HG02623 (cell line): ENCODE measurements around the gene TMCO2.

Experiments used
- ATAC-seq: cut with Tn5 transposase; IDR thresholded peaks from one replicate; pipeline ENCODE4 v1.9.1; 2021; ENCODE audit warnings: moderate library complexity; ENCODE audit not compliant: unreplicated experiment

TMCO2 gene

GRCh38 chr1:40257688-40258444 lies 10.1 kb downstream of the TMCO2 start, which contains the start of gene ZMPSTE24:
Gene ZMPSTE24, plus strand, starts transcription at chr1:40258236. Its CDS starts 36 bp downstream, at chr1:40258272.
- ATAC-seq, result peak; percentile 87

GRCh38 chr1:40258445-40258769 lies 10.7 kb downstream of the TMCO2 start:
- ATAC-seq, result no peak

DNA sequence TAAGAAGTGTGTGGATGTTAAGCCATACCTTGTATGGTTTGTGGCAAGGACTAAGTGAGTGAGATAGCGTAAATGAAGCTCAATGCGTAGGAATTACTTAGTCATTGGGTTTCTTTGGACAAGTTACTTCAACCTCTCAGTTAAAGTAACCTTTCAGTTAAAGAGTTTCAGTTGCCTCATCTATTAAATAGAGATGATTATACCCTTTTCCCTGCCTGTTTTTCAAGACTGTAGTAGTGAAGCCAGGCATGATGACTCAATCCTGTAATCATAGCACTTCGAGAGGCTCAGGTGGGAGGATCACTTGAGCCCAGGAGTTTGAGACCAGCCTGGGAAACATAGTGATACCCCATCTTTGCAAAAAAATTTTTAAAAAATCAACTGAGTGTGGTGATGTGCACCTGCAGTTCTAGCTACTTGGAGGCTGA lies 16.6 kb downstream of the TMCO2 start:
- ATAC-seq, result no peak

GRCh38 chr1:40265298-40265697 lies 17.6 kb downstream of the TMCO2 start:
- ATAC-seq, result no peak

- no peak for ATAC-seq
Observed at GRCh38 chr1:40265919-40266318, 18.2 kb downstream of the TMCO2 start.

- ATAC-seq, result no peak
Observed at GRCh38 chr1:40266786-40267535, 19.2 kb downstream of the TMCO2 start.

DNA sequence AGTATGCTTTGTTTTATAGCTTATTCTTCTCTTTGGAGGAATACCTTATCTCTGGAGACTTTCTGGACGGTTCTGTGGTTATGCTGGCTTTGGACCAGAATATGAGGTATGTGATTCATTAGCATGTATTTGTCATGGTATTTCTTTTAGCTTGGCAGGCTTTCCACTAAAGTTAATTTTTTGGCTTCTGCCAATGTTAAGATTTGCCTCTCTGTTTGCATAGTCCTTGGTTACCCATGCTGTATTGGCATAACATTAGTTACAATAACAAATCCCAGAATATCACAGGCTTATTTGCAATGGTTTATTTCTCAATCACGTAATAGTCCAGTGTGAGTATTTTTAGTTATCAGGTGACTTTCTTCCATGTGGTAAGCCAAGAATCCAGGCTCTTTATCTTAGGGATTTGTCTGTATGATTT lies 20.0 kb downstream of the TMCO2 start:
- ATAC-seq, result no peak

- no peak for ATAC-seq
Observed at GRCh38 chr1:40268211-40268610, 20.5 kb downstream of the TMCO2 start.

DNA sequence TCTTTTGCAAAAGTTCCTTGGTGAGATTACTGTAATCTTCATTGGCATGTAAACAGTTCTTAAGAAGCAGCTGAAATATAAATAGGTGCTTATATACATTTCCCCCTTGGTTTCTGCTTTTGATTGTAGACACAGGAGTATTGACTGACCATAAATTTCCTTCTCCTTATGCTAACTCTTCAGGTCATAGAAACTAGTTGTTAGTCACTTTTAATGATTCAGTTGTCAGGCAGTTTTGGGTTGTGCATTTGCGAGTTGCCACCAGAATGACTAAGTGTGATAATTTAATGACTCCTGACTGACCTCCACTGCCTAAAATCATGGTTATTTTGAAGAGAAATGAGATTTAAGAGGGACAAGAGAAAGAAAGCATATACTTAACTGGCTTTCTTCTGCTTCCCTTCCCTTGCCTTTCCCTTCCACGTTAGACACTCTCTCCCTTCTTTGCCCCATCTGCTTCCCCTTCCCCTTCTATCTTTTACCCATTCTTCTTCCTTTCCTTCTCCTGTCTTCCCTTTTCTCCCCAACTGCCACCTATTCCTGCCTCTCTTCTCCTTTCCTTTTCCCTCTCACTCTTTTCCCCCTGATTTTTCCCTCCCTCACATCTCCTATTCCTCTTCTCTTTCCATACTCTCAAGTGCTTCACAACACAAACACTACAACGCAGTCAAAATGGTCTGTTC lies 22.6 kb downstream of the TMCO2 start:
- no peak for ATAC-seq

DNA sequence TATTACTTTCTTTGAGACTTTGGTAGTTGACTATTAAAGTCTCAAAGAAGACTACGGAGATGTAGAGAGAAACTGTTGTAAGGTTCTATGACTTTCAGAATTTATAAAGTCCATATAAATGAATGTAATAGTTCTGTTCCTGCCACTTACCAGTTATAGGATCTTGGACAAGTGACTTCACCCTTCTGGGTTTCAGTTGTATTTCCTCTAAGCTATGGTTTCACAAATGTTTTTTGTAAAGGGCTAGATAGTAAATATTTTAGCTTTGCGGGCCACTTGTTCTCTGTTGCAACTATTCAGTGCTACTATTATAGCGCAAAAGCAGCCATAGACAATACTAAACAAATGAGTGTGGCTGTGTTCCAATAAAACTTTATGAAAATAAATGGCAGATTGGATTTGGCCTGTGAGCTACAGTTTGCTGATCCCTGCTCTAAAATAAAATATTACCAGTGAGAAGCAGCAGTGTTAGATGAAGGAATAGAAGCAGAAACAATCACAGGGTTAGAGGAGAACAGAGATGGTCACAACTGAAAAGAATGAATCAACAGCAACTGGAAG lies 25.0 kb downstream of the TMCO2 start:
- no peak for ATAC-seq

DNA sequence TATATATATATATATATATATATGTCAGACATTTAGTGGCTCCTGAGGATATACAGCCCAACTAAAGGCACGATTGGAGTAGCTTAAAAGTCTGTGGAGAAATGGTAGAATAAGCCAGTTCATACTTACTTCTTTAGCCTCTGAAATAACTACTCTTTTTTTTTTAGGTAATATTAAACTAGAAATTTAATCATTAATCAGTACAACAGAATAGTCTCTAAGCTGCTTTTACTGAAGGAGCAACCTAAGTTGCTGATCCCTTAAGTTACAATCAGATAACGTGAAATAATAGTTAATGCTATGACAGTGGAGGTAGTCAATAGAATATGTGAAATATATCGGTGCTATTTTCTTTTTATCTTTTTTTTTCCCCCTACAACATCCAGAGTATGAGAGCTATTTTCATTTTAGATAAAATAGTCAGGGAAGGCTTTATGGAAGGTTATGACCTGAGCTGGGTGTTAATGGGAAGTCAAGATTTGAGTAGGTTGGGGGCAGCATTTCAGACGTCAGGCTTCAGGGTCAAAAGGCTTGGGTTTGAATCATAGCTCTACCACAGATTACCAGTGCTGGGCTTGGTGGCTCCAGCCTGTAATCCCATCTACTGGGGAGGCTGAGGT lies 25.9 kb downstream of the TMCO2 start:
- ATAC-seq, result no peak

DNA sequence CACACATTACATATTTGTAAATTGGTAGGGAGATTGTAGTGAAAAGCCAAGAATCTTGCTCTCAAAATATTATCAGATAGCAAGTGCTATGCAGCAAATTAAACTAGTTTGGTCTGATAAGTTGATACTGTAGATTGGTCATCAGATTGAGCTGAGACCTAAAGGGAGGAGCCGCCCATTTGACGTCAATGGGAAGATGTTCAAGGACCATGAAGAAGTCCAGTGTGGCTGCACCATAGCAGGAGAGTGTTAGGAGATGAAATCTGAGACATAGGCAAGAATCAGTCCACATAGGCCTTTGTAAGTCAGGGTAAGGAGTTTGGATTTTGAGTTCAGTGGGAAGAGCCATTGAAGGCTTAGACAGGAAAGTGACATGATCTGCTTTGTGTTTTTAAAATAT lies 26.6 kb downstream of the TMCO2 start:
- no peak for ATAC-seq

DNA sequence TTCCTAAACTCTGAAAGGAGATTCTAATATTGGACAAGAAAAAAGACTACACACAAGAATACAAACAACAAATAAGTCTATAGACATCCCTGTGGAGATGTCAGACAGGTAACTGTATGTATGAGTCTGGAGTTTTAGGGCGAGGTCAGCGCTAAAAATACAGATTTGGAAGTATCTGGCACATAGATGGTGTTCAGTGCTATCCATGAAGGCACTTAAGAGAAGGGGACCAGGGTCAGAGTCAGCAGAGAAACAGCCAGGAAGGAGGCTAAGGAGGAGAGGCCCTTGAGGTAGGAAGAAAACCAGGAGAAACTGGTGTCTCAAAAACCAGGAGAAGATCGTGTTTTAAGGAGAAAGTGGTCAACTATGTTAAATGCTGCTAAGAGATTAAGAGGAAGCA lies 28.4 kb downstream of the TMCO2 start:
- no peak for ATAC-seq

DNA sequence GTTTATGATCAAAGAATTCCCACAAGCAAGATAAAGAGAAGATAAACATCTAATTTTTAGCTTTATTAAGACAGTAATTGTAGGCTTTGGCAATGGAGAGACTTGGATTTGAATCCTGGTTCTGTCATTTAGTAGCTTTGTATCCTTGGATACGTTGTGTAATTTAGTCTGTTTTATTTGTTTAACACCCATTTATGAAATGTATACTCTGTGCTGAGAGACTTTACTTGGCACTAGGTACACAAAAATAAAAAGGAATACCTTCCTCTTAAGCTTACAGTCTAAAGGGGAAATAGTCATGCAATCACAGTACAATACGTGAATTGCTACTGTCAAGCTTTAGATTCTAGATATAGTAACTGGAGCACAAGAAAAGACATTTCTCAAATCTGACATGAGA lies 34.1 kb downstream of the TMCO2 start:
- ATAC-seq, result no peak

- ATAC-seq, result no peak
Observed at GRCh38 chr1:40291293-40291692, 43.6 kb downstream of the TMCO2 start.

- ATAC-seq, result no peak
Observed at GRCh38 chr1:40299366-40300248, 51.9 kb downstream of the TMCO2 start.

DNA sequence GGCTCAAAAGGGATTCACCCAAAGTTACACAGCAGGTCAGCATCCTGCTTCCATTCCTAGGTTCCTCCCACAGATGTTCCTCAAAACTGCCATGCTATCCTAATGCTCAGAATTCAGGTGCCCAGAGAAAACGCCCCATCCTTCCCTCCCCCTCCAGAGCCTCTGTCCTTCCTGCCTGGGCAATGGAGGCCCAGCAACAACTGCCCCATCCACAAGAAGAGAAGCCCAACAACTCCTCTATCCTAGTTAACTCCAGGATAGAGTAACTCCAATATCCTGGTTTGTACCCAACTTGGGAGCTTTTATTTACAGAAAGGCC lies 52.5 kb downstream of the TMCO2 start:
- ATAC-seq, result no peak

DNA sequence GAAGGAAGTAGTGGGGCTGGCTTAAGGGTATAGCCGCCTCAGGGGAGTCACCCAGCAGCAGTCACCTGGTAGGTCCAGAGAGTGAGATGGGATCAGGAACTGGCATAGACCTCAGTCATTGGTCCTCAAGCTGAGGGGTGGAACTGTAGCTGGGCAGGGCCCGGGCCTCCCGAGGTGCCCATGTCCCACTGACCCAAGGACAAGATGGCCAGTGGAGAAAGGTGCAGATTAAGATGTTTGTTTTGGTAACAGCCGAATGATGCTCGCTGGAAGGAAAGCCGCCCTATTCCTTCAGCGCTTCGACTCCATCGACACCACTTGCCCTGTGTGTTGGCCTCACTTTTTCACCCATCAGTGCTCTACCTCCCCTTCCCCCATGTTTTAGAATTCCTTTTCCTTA lies 52.9 kb downstream of the TMCO2 start:
- ATAC-seq, result no peak

- no peak for ATAC-seq
Observed at GRCh38 chr1:40301066-40301465, 53.3 kb downstream of the TMCO2 start.
